ENCODE results near the gene ALX3.

The ALX3 gene

GRCh38 chr1:110070671-110071242 is at the start of gene ALX3:
ALX3 (minus strand) TSS chr1:110070672; CDS start chr1:110070612, 60 bp downstream.
- DNase-seq = no peak

- no peak for DNase-seq
Observed at GRCh38 chr1:110119843-110120242, 49.4 kb upstream of the ALX3 start.

- DNase-seq = no peak
Observed at GRCh38 chr1:110118636-110119396, 48.3 kb upstream of the ALX3 start.

GRCh38 chr1:110114784-110115183 is 44.3 kb upstream of the ALX3 start:
- no peak for DNase-seq

- DNase-seq = no peak
Observed at GRCh38 chr1:110114173-110114572, 43.7 kb upstream of the ALX3 start.

- no peak for DNase-seq
Observed at GRCh38 chr1:110113551-110113950, 43.1 kb upstream of the ALX3 start.

- DNase-seq = no peak
Observed at GRCh38 chr1:110112656-110113055, 42.2 kb upstream of the ALX3 start.

GRCh38 chr1:110112143-110112542 is 41.7 kb upstream of the ALX3 start, which contains the start of gene UBL4B:
UBL4B (plus strand) TSS chr1:110112443; CDS start chr1:110112535, 92 bp downstream.
- DNase-seq = no peak

GRCh38 chr1:110111081-110111480 is 40.6 kb upstream of the ALX3 start:
- DNase-seq = no peak

GRCh38 chr1:110107867-110108469 is 37.5 kb upstream of the ALX3 start:
- DNase-seq = no peak

- DNase-seq = peak; percentile 77
Observed at GRCh38 chr1:110106013-110106941, 35.8 kb upstream of the ALX3 start.

- no peak for DNase-seq
Observed at GRCh38 chr1:110102081-110102480, 31.6 kb upstream of the ALX3 start.

- DNase-seq = no peak
Observed at GRCh38 chr1:110100335-110100734, 29.9 kb upstream of the ALX3 start.

- DNase-seq = no peak
Observed at GRCh38 chr1:110098222-110099026, 28.0 kb upstream of the ALX3 start.

GRCh38 chr1:110097507-110098221 is 27.2 kb upstream of the ALX3 start:
- no peak for DNase-seq

GRCh38 chr1:110094931-110095654 is 24.6 kb upstream of the ALX3 start:
- DNase-seq = no peak

GRCh38 chr1:110092991-110093390 is 22.5 kb upstream of the ALX3 start:
- DNase-seq = no peak

GRCh38 chr1:110091791-110092190 is 21.3 kb upstream of the ALX3 start:
- DNase-seq = no peak

GRCh38 chr1:110091381-110091780 is 20.9 kb upstream of the ALX3 start:
- DNase-seq = no peak

GRCh38 chr1:110089561-110090275 is 19.2 kb upstream of the ALX3 start:
- DNase-seq = no peak

Measured in activated CD8-positive, alpha-beta memory T cell treated with anti-CD3 and anti-CD28 coated beads, Interleukin-2, amount 50 U/mL, for 48 hours (primary cell).